HG03378 (cell line): ENCODE measurements around the gene NAA16.
"Not testable (repeated sequence)": the region's sequence is repeated elsewhere in the genome, so short reads cannot be mapped to it uniquely, and the experiment has no call there.

ENCODE experiments used
- ATAC-seq: cut with Tn5 transposase; IDR thresholded peaks from one replicate; pipeline ENCODE4 v1.9.1; 2021; ENCODE audit warnings: mild to moderate bottlenecking, moderate library complexity; ENCODE audit not compliant: unreplicated experiment

Gene NAA16

GRCh38 chr13:41352935-41353840, 42.1 kb downstream of the NAA16 start:
- ATAC-seq = no peak

DNA sequence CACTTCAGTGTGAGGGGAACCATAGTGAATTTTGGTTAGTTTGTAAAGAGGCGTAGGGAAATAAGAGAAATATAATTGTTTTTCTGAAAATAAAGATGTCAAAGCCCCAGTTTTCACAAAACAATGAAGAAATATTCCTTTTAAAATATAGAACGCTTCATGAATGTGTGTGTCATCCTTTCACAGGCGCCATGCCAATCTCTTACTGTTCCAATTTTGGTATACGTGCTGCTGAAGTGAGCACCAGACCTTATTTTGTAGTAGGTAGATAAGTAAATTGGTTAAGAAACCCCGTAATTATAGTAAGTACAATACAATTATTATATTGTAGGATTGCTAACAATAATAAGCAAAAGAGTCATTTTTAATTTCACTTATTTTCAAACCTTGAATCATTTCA, 43.3 kb downstream of the NAA16 start:
- ATAC-seq = no peak

GRCh38 chr13:41356385-41356648, 45.2 kb downstream of the NAA16 start:
- ATAC-seq = not testable (repeated sequence)

DNA sequence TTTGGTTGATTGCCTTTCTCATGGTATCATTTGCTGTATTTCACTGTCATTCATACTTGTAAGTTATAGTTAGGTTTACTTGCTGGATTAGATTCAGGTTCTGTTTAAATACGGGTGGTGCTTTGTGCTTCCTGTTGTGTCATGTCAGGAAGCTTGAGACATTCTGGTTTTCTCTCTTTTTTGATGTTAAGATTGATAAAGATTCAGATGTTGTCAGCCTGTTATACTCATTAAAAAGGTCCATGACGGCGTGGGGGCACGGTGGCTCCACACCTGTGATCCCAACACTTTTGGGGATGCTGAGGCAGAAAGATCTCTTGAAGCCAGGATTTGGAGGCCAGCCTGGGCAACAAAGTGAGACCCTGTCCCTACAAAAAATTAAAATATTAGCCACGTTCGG, 45.7 kb downstream of the NAA16 start:
- ATAC-seq = no peak

GRCh38 chr13:41361491-41361890, 50.4 kb downstream of the NAA16 start:
- no peak for ATAC-seq

- no peak for ATAC-seq
Measured at GRCh38 chr13:41364043-41364442, 53.0 kb downstream of the NAA16 start.

- ATAC-seq = no peak
Measured at GRCh38 chr13:41365631-41366030, 54.6 kb downstream of the NAA16 start.

GRCh38 chr13:41370736-41371135, 59.7 kb downstream of the NAA16 start:
- ATAC-seq = no peak

DNA sequence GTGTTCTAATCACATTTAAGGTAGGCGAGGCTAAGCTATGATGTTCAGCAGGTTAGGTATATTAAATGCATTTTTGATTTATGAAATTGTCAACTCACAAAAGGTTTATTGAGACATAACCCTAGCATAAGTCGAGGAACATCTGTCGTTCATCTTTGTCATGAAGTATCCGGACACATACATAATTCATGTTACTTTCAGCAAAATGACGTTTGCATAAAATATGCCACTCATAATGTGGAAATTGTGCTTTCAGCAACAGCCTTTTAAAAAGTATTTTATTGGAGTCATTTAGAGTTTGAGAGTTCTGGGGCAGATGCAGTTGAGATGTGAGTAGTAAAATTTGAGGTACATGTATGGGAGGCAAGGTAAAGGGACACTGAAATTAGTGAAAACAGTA, 66.4 kb downstream of the NAA16 start:
- ATAC-seq = no peak

DNA sequence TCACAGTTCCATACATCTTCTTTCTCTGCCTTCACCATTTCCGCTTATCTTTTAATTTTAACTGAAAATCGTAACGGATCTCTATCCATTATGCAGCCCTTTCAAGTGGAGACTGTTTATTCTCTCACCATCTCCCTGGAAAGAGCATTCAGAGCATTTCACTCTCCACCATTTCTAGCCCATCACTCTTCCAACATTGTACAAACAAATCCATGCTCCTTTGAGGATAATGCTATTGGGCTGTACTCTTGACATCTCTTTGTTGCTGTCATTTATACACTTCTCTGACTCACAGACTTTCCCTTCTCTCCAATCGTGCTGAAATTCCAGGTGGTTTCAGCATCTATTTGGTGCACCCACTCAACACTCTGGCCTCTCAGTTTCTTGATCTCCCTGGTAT, 71.4 kb downstream of the NAA16 start:
- ATAC-seq = no peak

DNA sequence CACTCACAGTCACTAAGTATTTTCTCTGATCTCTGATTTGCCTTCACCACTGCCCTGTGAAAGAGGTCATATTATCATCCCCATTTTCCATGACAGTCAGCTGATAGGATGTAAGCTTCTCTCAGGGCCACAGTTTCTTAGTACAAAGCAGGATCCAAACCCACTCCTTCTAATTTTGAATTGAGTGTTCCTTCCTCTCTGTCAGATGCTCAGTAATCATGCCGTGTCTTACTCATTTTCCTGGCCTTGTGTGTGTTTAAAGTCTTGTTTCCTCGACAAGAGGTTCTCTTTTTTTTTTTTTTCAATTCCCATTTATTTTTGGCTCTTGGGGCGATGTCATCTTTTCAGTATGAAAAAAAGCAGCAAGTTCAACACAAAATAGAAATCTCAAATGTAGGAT, 72.3 kb downstream of the NAA16 start:
- no peak for ATAC-seq

DNA sequence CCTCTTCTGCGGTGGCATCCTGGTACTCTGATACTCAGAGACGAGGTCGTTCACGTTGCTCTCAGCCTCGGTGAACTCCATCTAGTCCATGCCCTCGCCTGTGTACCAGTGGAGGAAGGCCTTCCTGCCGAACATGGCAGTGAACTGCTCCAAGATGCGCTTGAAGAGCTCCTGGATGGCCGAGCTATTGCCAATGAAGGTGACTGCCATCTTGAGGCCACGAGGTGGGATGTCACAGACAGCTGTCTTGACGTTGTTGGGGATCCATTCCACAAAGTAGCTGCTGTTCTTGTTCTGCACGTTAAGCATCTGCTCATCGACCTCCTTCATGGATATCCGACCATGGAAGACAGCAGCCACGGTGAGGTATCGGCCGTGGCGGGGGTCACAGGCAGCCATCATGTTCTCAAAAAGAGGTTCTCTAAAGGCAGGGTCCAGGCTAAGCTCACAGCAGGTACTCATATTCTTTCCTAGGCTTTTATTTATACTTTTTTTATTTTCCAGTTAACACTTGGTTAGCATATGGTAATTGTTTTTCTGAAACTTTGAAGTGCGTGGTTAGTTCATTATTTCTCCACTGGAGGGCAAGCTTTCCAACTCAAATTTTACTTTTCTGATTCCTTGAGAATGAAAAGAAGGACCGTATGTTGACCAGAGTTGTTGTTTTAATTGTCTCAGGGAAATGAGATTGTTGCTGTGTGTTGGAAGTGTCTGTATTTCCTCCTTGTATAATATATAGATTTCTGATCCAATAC, 73.9 kb downstream of the NAA16 start:
- no peak for ATAC-seq

DNA sequence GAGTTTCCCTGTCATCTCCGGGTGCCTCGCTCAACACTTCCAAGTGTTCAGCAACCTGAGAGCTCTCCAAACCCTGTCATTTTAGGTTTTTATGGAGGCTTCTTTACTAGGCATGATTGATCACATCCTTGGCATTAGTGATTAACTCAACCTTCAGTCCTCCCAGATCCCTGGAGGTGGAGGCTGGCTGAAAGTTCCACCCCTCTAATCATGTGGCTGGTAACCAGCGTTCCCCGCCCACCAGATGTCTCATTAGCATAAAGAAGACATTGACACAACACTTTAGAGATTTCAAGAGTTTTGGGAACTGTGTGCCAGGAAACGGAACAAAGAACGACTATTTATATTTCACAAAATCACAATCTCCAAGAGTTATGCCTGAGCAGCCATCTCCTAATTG, 75.1 kb downstream of the NAA16 start:
- no peak for ATAC-seq

GRCh38 chr13:41387576-41387975, 76.5 kb downstream of the NAA16 start:
- no peak for ATAC-seq

DNA sequence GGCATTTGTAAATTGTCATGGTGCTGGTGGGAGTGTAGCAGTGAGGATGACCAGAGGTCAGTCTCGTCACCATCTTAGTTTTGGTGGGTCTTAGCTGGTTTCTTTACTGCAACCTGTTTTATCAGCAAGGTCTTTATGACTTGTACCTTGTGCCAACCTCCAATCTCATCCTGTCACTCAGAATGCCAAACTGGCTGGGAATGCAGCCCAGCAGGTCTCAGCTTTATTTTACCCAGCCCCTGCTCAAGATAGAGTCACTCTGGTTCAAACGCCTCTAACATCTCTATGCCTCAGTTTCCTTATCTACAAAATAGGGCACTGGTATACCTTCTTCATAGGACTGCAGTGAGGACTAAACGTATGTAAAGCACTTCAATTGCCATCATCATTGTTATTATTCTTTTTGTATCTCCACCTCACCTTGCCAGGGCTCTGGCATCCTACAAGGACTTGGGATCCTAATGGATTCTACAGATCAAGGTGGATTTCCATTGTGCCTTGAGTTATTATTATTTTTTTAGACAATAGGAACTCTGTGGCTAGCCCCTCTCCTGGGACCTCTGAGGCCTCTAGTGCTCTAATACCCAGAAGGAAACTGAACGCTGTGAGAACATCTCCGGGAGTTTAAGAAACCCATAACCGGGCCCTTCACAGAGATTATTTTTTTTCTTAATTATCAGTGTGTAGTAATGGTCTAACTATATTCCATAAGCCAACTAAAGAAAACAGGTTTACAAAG, 77.2 kb downstream of the NAA16 start:
- no peak for ATAC-seq

GRCh38 chr13:41389580-41389979, 78.5 kb downstream of the NAA16 start:
- no peak for ATAC-seq

DNA sequence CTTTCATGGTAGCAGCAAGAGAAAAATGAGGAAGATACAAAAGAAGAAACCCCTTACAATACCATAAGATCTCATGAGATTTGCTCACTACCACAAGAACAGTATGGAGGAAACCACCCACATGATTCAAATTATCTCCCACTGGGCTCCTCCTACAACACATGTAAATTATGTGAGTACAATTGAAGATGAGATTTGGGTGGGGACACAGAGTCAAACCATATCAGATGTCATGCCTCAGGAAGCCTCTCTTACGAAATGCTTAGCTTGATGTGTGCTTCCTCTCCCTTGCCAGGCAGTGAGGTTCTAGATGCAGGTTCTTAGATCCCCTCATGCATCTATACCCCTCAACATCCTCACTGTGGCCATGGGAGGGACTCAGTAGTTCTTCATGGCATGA, 83.1 kb downstream of the NAA16 start:
- ATAC-seq = no peak

DNA sequence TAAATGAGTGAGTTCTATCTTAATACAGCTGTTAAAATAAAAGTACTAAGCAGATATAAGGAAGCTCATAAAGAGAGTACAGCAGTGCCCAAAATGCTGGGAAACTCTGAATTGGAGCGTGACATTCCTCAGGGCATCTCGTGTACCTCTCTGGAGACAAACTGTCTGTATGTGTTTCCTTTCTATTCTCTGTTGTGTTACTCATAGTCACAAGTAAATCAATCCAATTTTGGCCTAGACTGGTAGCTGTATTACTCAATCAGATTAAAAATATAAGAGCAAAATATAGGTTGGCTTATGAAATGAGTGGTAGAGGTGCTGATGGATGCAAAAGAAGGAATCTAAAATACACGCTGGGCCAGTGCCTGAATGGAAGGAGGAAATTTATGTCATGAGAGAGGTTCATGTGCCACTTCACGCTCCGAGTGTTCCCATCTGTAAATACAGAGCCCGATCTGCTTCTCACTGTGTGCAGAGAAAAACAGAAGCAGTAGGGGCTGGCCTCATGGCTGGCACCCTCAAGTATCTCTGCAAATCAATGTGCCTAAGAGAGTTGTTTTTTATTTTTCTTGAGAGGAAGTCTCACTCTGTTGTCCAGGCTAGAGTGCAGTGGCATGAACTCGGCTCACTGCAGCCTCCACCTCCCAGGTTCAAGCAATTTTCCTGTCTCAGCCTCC, 87.6 kb downstream of the NAA16 start:
- no peak for ATAC-seq

- no peak for ATAC-seq
Measured at GRCh38 chr13:41401366-41401765, 90.3 kb downstream of the NAA16 start.

DNA sequence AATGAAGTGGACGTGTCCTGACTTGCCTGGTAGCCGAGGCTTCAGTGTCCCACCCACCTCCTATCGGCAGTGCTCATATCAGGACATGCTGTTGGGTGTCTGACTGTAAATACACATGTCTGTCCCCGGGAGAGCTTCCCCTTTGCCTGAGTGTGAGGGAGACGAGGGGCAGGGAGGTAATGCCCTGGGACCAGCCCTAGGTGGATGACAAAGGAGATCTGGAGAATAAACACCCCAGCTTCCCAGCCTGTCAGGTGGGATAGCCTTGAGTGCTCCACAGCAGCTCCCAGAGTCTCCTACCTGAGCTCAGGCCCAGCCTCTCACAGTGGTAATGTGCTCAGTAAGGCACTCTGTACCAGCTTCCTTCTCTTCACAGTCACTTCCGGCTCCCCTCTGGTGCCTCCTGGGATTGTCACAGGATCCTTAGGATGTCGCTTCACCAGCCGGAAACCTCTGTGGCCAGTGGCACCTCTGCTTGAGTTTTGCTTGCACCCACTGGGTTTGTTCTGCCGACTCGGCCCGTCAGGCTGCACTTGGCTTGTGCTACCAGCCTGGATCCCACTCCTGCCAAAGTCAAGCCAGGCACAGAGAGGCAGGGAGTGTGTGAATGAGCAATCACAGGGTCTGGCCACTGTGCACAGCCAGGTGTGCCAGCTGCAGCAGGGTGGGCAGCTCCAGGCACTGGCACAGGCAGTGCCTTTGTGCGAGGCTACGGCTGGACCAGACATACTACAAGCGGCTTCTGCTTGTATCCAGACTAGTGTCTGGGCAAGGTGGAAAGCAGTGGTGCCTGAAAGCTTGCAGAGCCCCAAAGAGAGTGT, 91.8 kb downstream of the NAA16 start:
- ATAC-seq = no peak
